ENCODE results near the gene KCNAB1.
A peak's percentile ranks its signal among the peaks of the same experiment; 100 is the strongest.

Gene KCNAB1

GRCh38 chr3:156445117-156446090 lies 325.0 kb downstream of the KCNAB1 start:
- TF ChIP-seq CTCF (IDR thresholded peaks at IDR 0.05; ENCODE audit: low read length, missing control alignments) = no peak
- no peak overlapping the region for H3K4me3 ChIP-seq (replicated peaks; ENCODE audit: low read depth, low read length)
- DNase-seq (ENCODE audit: low read depth) = no peak

GRCh38 chr3:156448300-156448699 lies 327.9 kb downstream of the KCNAB1 start:
- peak; percentile 56 for DNase-seq (ENCODE audit: low read depth)
- no peak overlapping the region for H3K4me3 ChIP-seq (replicated peaks; ENCODE audit: low read depth, low read length)
- peak; percentile 66 for TF ChIP-seq CTCF (IDR thresholded peaks at IDR 0.05; ENCODE audit: low read length, missing control alignments)

- H3K4me3 ChIP-seq (replicated peaks; ENCODE audit: low read depth, low read length) = no peak overlapping the region
- TF ChIP-seq CTCF (IDR thresholded peaks at IDR 0.05; ENCODE audit: low read length, missing control alignments) = peak; percentile 75
- DNase-seq (ENCODE audit: low read depth) = peak; percentile 62
These were observed 329.6 kb downstream of the KCNAB1 start for GRCh38 chr3:156449710-156450574.

- no peak for TF ChIP-seq CTCF (IDR thresholded peaks at IDR 0.05; ENCODE audit: low read length, missing control alignments)
- DNase-seq (ENCODE audit: low read depth) = no peak
- no peak overlapping the region for H3K4me3 ChIP-seq (replicated peaks; ENCODE audit: low read depth, low read length)
These were observed 335.5 kb downstream of the KCNAB1 start for GRCh38 chr3:156455839-156456238.

GRCh38 chr3:156456771-156457224 lies 336.4 kb downstream of the KCNAB1 start:
- no peak for DNase-seq (ENCODE audit: low read depth)
- no peak for TF ChIP-seq CTCF (IDR thresholded peaks at IDR 0.05; ENCODE audit: low read length, missing control alignments)
- H3K4me3 ChIP-seq (replicated peaks; ENCODE audit: low read depth, low read length) = no peak overlapping the region

GRCh38 chr3:156459434-156459833 lies 339.1 kb downstream of the KCNAB1 start:
- no peak for TF ChIP-seq CTCF (IDR thresholded peaks at IDR 0.05; ENCODE audit: low read length, missing control alignments)
- H3K4me3 ChIP-seq (replicated peaks; ENCODE audit: low read depth, low read length) = no peak overlapping the region
- no peak for DNase-seq (ENCODE audit: low read depth)
